B cell (primary cell): ENCODE results near the gene CCT8L2.

Experiments used
- EZH2 ChIP-seq: IDR thresholded peaks from 2 replicates; pipeline ENCODE4 v1.6.1; 2012; ENCODE audit warnings: borderline replicate concordance, low read depth, mild to moderate bottlenecking, moderate library complexity, low read length; ENCODE audit not compliant: insufficient read depth, poor library complexity, severe bottlenecking
- TF ChIP-seq, protein P1 (sequence below): fragments of 200-600 bp; IDR thresholded peaks from one replicate; pipeline ENCODE4 v1.8.0; 2022; ENCODE audit warnings: antibody characterized with exemption, mild to moderate bottlenecking

DNA sequence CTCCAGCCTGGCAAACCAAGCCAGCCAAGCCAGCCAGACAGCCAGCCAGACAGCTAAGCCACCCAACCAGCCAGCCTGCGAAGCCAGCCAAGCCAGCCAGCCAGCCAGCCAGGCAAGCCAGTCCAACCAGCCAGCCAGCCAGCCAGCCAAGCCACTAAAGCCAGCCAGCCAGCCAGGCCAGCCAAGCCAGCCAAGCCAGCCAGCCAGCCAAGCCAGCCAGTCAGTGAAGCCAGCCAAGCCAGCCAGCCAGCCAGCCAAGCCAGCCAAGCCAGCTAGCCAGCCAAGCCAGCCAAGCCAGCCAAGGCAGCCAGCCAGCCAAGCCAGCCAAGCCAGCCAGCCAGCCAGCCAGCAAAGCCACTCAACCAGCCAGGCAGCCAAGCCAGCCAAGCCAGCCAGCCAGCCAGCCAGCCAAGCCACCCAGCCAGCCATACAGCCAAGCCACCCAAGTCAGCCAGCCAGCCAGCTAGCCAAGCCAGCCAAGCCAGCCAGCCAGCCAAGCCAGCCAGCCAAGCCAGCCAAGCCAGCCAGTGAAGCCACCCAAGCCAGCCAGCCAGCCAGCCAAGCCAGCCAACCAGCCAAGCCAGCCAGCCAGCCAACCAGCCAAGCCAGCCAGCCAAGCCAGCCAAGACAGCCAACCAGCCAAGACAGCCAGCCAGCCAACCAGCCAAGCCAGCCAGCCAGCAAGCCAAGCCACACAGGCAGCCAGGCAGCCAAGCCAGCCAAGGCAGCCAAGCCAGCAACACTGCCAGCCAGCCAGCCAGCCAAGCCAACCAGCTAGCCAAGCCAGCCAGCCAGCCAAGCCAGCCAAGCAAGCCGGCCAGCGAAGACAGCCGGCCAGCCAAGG, 29.7 kb downstream of the CCT8L2 start:
- TF ChIP-seq, protein P1, sequence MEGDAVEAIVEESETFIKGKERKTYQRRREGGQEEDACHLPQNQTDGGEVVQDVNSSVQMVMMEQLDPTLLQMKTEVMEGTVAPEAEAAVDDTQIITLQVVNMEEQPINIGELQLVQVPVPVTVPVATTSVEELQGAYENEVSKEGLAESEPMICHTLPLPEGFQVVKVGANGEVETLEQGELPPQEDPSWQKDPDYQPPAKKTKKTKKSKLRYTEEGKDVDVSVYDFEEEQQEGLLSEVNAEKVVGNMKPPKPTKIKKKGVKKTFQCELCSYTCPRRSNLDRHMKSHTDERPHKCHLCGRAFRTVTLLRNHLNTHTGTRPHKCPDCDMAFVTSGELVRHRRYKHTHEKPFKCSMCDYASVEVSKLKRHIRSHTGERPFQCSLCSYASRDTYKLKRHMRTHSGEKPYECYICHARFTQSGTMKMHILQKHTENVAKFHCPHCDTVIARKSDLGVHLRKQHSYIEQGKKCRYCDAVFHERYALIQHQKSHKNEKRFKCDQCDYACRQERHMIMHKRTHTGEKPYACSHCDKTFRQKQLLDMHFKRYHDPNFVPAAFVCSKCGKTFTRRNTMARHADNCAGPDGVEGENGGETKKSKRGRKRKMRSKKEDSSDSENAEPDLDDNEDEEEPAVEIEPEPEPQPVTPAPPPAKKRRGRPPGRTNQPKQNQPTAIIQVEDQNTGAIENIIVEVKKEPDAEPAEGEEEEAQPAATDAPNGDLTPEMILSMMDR: no peak
- TF ChIP-seq EZH2: no peak
